ENCODE results near the gene CPT1A. TPM values are rescaled to one million over a fixed set of nuclear protein-coding genes. Genes with fewer than 3 reads are reported as not detected.
A peak's percentile ranks its signal among the peaks of the same experiment; 100 is the strongest.

Gene CPT1A
- total and polyA plus RNA-seq, 10 of the 15 experiments (the other 5 are each of a cell fraction or from before 2014, with no cell fraction given) = 1.1 to 17.5 (median 6.0) TPM

- Histone ChIP-seq H3K4me3 (no peak overlapping the region), H3K36me3 (ENCODE audit: control insufficient read depth in 2 of 2, insufficient read depth in 2 of 2, low read length in 1 of 2) (no peaks in the 10 kb centered on the region), H3K27ac (ENCODE audit: control insufficient read depth, insufficient read depth) (no peak overlapping the region), H3K27me3 (replicated peaks in 1 of 2; ENCODE audit: control insufficient read depth in 2 of 2, insufficient read depth in 2 of 2, low read length in 1 of 2) (no peaks in the 10 kb centered on the region), H3K9ac (ENCODE audit: control insufficient read depth, insufficient read depth, low read length) (no peak overlapping the region), H3K79me2 (ENCODE audit: control insufficient read depth, insufficient read depth, low read length) (no peaks in the 10 kb centered on the region), H3K4me2 (ENCODE audit: control insufficient read depth, insufficient read depth) (no peak overlapping the region), H3K9me3 (replicated peaks; ENCODE audit: control insufficient read depth, insufficient read depth, low read length) (no peaks in the 10 kb centered on the region), H2AFZ (ENCODE audit: control insufficient read depth, low read depth, low read length) (no peak overlapping the region), H4K20me1 (ENCODE audit: control insufficient read depth, insufficient read depth) (no peaks in the 10 kb centered on the region), H3K4me1 (ENCODE audit: control insufficient read depth, insufficient read depth, low read length) (no peaks in the 10 kb centered on the region; the same call in 1 of the 2 replicates)
- FAIRE-seq (no peak), ATAC-seq (no peak), DNase-seq (ENCODE audit: low read depth, low spot score) (no peak)
- intact Hi-C loops (cut with micrococcal nuclease; ENCODE audit: unreplicated experiment) (no loop called here), in situ Hi-C loops (cut with MboI) (no loop called here)
- 55% methylated on average over 12 of the region's 12 CpGs for WGBS (ENCODE audit: insufficient coverage, insufficient replicate concordance, low lambda C conversion rate, missing lambda C conversion rate)
- RAD21 ChIA-PET (ENCODE audit: unreplicated experiment) = no interaction called here
- TF ChIP-seq CBX5 (IDR thresholded peaks at IDR 0.05; ENCODE audit: low read depth) = no peak
- TF ChIP-seq, protein P1, sequence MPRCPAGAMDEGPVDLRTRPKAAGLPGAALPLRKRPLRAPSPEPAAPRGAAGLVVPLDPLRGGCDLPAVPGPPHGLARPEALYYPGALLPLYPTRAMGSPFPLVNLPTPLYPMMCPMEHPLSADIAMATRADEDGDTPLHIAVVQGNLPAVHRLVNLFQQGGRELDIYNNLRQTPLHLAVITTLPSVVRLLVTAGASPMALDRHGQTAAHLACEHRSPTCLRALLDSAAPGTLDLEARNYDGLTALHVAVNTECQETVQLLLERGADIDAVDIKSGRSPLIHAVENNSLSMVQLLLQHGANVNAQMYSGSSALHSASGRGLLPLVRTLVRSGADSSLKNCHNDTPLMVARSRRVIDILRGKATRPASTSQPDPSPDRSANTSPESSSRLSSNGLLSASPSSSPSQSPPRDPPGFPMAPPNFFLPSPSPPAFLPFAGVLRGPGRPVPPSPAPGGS (IDR thresholded peaks at IDR 0.05; ENCODE audit: borderline replicate concordance, insufficient read depth, low read depth, low read length, poor library complexity, severe bottlenecking) = peak; percentile 93
- SMC1A ChIA-PET (ENCODE audit: uncharacterized antibody, unreplicated experiment) = interaction anchor here (0.8 kb wide), 1 partner anchor 72 kb away, joined by 4 read pairs; no protein-coding TSS in a partner anchor
- CTCF ChIA-PET = interaction anchor here (1.0 kb wide), 1 partner anchor 28 kb away, joined by 3 read pairs; no protein-coding TSS in a partner anchor
- POLR2A ChIA-PET = no interaction called here
- BruUV-seq (replicated peaks) = no TSS peak
Observed at GRCh38 chr11:68872216-68873003, 30.7 kb upstream of the CPT1A start.

DNA sequence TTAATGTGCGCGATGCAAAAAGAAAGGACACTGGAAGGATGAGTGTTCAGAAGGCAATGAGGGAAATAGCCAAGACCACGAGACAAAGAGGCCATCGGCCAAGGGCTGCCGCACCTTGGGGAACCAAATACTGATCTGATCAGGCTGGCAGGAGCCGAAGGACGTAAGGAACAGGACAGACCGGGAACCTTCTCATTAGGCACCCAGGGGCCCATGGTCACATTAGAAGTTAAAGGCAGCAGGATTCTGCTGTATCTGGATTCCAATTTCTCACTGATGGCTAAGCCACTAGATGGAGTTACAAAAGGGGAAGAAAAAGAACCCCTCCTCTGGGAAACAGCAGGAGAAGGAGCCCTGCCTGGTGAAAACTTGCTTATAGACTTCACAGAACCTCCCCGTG lies 28.8 kb upstream of the CPT1A start:
- in situ Hi-C loops (cut with MboI) = no loop called here
- H3K9ac ChIP-seq (ENCODE audit: control insufficient read depth, insufficient read depth, low read length) = no peak overlapping the region
- TF ChIP-seq, protein P2, sequence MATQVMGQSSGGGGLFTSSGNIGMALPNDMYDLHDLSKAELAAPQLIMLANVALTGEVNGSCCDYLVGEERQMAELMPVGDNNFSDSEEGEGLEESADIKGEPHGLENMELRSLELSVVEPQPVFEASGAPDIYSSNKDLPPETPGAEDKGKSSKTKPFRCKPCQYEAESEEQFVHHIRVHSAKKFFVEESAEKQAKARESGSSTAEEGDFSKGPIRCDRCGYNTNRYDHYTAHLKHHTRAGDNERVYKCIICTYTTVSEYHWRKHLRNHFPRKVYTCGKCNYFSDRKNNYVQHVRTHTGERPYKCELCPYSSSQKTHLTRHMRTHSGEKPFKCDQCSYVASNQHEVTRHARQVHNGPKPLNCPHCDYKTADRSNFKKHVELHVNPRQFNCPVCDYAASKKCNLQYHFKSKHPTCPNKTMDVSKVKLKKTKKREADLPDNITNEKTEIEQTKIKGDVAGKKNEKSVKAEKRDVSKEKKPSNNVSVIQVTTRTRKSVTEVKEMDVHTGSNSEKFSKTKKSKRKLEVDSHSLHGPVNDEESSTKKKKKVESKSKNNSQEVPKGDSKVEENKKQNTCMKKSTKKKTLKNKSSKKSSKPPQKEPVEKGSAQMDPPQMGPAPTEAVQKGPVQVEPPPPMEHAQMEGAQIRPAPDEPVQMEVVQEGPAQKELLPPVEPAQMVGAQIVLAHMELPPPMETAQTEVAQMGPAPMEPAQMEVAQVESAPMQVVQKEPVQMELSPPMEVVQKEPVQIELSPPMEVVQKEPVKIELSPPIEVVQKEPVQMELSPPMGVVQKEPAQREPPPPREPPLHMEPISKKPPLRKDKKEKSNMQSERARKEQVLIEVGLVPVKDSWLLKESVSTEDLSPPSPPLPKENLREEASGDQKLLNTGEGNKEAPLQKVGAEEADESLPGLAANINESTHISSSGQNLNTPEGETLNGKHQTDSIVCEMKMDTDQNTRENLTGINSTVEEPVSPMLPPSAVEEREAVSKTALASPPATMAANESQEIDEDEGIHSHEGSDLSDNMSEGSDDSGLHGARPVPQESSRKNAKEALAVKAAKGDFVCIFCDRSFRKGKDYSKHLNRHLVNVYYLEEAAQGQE (IDR thresholded peaks at IDR 0.05; ENCODE audit: low read depth, low read length) = no peak
- TF ChIP-seq SUZ12 (IDR thresholded peaks at IDR 0.05; ENCODE audit: unreplicated experiment) = no peak
- TF ChIP-seq RB1 (IDR thresholded peaks at IDR 0.05; ENCODE audit: borderline replicate concordance) = no peak
- no peak for TF ChIP-seq ZNF274 (IDR thresholded peaks at IDR 0.05; ENCODE audit: insufficient read depth, insufficient read length)
- no peak for TF ChIP-seq NFYB (IDR thresholded peaks at IDR 0.05; ENCODE audit: insufficient read depth, low read depth, low read length)
- TF ChIP-seq TARDBP (IDR thresholded peaks at IDR 0.05; ENCODE audit: borderline replicate concordance) = no peak
- TF ChIP-seq IRF3 (IDR thresholded peaks at IDR 0.05) = no peak
- TF ChIP-seq TCF7 (IDR thresholded peaks at IDR 0.05; ENCODE audit: borderline replicate concordance) = no peak

More for the DNA sequence above, 28.8 kb upstream of the CPT1A start:
- H4K20me1 ChIP-seq (ENCODE audit: control insufficient read depth, insufficient read depth) = no peaks in the 10 kb centered on the region
- H3K4me1 ChIP-seq (ENCODE audit: control insufficient read depth, insufficient read depth, low read length) = no peaks in the 10 kb centered on the region; the same call in 1 of the 2 replicates
- ATAC-seq (no peak), FAIRE-seq (no peak), DNase-seq (ENCODE audit: low read depth, low spot score) (no peak)
- intact Hi-C loops (cut with micrococcal nuclease; ENCODE audit: unreplicated experiment) = no loop called here
- H3K4me2 ChIP-seq (ENCODE audit: control insufficient read depth, insufficient read depth) = peak overlapping the region; percentile 75
- no peak overlapping the region for H3K27ac ChIP-seq (ENCODE audit: control insufficient read depth, insufficient read depth)
- no peaks in the 10 kb centered on the region for H3K27me3 ChIP-seq (replicated peaks in 1 of 2; ENCODE audit: control insufficient read depth in 2 of 2, insufficient read depth in 2 of 2, low read length in 1 of 2)
- ChIA-PET RAD21 (ENCODE audit: unreplicated experiment) (interaction anchor here (0.7 kb wide), 1 partner anchor 826 kb away, joined by 3 read pairs; no protein-coding TSS in a partner anchor), SMC1A (ENCODE audit: uncharacterized antibody, unreplicated experiment) (no interaction called here), POLR2A (no interaction called here), CTCF (interaction anchor here (1.6 kb wide), 1 partner anchor 27 kb away, joined by 3 read pairs; no protein-coding TSS in a partner anchor)
- WGBS (ENCODE audit: insufficient coverage, insufficient replicate concordance, low lambda C conversion rate, missing lambda C conversion rate) = 33% methylated on average over 8 of the region's 9 CpGs
- H3K9me3 ChIP-seq (replicated peaks; ENCODE audit: control insufficient read depth, insufficient read depth, low read length) = no peaks in the 10 kb centered on the region
- no peaks in the 10 kb centered on the region for H3K36me3 ChIP-seq (ENCODE audit: control insufficient read depth in 2 of 2, insufficient read depth in 2 of 2, low read length in 1 of 2)
- no TSS peak for BruUV-seq (replicated peaks)
- H3K79me2 ChIP-seq (ENCODE audit: control insufficient read depth, insufficient read depth, low read length) = no peaks in the 10 kb centered on the region
- peak overlapping the region; percentile 29; the same call in 1 of the 2 replicates for H2AFZ ChIP-seq (ENCODE audit: control insufficient read depth, low read depth, low read length)
- H3K4me3 ChIP-seq = no peak overlapping the region
